Glomerular endothelial cell (primary cell): ENCODE measurements around the gene COMMD1. TPM values are rescaled to one million over a fixed set of nuclear protein-coding genes. Genes with fewer than 3 reads are reported as not detected.
"Not testable (repeated sequence)": the region's sequence is repeated elsewhere in the genome, so short reads cannot be mapped to it uniquely, and the experiment has no call there.

ENCODE experiments used
- DNase-seq: peaks from one replicate; pipeline ENCODE4 v3.0.0-alpha.2; 2011; ENCODE audit warnings: low read depth, low spot score; ENCODE audit errors: extremely low read depth
- total RNA-seq: library from RNA; depleted of rRNA; stranded (reverse); fragments of >200 nt; gene quantifications from 2 replicates; pipeline ENCODE4 v1.2.3, GENCODE V29; 2015

COMMD1 gene
- total RNA-seq, 1 donor from 2014 or later: 35.3 TPM

GRCh38 chr2:61962095-61962984, 56.9 kb downstream of the COMMD1 start:
- no peak for DNase-seq

- DNase-seq: no peak
Measured at GRCh38 chr2:61966087-61966727, 60.7 kb downstream of the COMMD1 start.

- no peak for DNase-seq
Measured at GRCh38 chr2:61967262-61967661, 61.8 kb downstream of the COMMD1 start.

GRCh38 chr2:61969376-61969775, 63.9 kb downstream of the COMMD1 start:
- no peak for DNase-seq

GRCh38 chr2:61970807-61971556, 65.5 kb downstream of the COMMD1 start:
- no peak for DNase-seq

- DNase-seq: no peak
Measured at GRCh38 chr2:61978522-61978921, 73.0 kb downstream of the COMMD1 start.

- DNase-seq: no peak
Measured at GRCh38 chr2:61980758-61981157, 75.3 kb downstream of the COMMD1 start.

GRCh38 chr2:61984682-61985081, 79.2 kb downstream of the COMMD1 start:
- DNase-seq: no peak

GRCh38 chr2:61988462-61989366, 83.2 kb downstream of the COMMD1 start:
- no peak for DNase-seq

GRCh38 chr2:61993422-61994024, 88.0 kb downstream of the COMMD1 start:
- DNase-seq: peak; percentile 20

GRCh38 chr2:61994531-61994930, 89.1 kb downstream of the COMMD1 start:
- no peak for DNase-seq

- DNase-seq: no peak
Measured at GRCh38 chr2:61995065-61995464, 89.6 kb downstream of the COMMD1 start.

GRCh38 chr2:61995515-61995914, 90.0 kb downstream of the COMMD1 start:
- no peak for DNase-seq

- no peak for DNase-seq
Measured at GRCh38 chr2:61998426-61998825, 93.0 kb downstream of the COMMD1 start.

GRCh38 chr2:62000538-62000937, 95.1 kb downstream of the COMMD1 start:
- DNase-seq: no peak

GRCh38 chr2:62001431-62001830, 96.0 kb downstream of the COMMD1 start:
- no peak for DNase-seq

GRCh38 chr2:62004428-62004827, 99.0 kb downstream of the COMMD1 start:
- not testable (repeated sequence) for DNase-seq

GRCh38 chr2:62007555-62007954, 102.1 kb downstream of the COMMD1 start:
- no peak for DNase-seq

- DNase-seq: no peak
Measured at GRCh38 chr2:62010632-62011256, 105.3 kb downstream of the COMMD1 start.
